Measurements from ENCODE around the gene CHKB. TPM values are rescaled to one million over a fixed set of nuclear protein-coding genes. Genes with fewer than 3 reads are reported as not detected.
"Not testable (repeated sequence)": the region's sequence is repeated elsewhere in the genome, so short reads cannot be mapped to it uniquely, and the experiment has no call there.

The CHKB gene
- total RNA-seq, 4 donors from 2014 or later: 49.1 to 96.9 (median 67.8) TPM

DNA sequence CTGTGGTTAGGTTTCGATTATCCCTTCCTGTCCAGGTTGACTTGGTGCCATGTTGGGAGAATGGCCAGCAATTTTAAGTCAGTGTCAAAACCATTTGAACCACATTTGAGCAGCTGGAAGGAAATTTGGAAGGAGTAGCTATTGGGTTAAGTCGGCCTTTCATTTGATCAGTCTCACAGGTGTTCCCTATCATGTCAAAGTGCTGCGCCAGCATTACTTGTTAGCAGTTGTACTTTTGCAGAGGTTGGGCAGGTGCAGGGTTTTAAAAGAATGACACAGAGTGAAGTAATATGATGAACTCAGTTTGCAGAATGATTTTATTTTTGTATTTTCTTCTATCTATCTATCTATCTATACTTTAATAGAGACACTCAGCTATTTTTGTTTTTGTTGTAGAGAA lies 46.4 kb downstream of the CHKB start:
- Histone ChIP-seq H3K27ac (no peak overlapping the region), H3K36me3 (no peaks in the 10 kb centered on the region), H3K9me3 (no peaks in the 10 kb centered on the region), H3K27me3 (no peaks in the 10 kb centered on the region), H3K4me3 (replicated peaks in 1 of 3) (no peak overlapping the region), H3K4me1 (peaks cover 21 to 56% of the 10 kb centered on the region in 2 donors)
- intact Hi-C loops (cut with DNase I): no loop called here
- DNase-seq: no peak
- WGBS, 2 donors: 87 to 88% methylated on average over 3 of the region's 3 CpGs
- TF ChIP-seq POLR2A (IDR thresholded peaks at IDR 0.05): no peak
- TF ChIP-seq, protein P1, sequence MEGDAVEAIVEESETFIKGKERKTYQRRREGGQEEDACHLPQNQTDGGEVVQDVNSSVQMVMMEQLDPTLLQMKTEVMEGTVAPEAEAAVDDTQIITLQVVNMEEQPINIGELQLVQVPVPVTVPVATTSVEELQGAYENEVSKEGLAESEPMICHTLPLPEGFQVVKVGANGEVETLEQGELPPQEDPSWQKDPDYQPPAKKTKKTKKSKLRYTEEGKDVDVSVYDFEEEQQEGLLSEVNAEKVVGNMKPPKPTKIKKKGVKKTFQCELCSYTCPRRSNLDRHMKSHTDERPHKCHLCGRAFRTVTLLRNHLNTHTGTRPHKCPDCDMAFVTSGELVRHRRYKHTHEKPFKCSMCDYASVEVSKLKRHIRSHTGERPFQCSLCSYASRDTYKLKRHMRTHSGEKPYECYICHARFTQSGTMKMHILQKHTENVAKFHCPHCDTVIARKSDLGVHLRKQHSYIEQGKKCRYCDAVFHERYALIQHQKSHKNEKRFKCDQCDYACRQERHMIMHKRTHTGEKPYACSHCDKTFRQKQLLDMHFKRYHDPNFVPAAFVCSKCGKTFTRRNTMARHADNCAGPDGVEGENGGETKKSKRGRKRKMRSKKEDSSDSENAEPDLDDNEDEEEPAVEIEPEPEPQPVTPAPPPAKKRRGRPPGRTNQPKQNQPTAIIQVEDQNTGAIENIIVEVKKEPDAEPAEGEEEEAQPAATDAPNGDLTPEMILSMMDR (IDR thresholded peaks at IDR 0.05): no peak

DNA sequence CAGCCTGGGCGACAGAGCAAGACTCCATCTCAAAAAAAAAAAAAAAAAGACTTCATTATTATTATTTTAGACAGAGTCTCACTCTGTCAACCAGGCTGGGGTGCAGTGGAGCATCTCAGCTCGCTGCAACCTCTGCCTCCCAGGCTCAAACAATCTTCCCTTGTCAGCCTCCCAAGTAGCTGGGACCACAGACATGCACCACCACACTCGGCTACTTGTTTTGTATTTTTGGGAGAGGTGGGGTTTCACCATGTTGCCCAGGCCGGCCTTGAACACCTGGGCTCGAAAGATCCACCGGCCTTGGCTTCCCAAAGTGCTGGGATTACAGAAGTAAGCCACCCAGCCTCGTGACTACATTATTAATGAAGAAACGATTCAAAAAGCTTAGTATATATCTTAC lies 47.5 kb downstream of the CHKB start:
- H3K27me3 ChIP-seq: no peaks in the 10 kb centered on the region
- no peak overlapping the region for H3K4me3 ChIP-seq (replicated peaks in 1 of 3)
- no peak for DNase-seq
- TF ChIP-seq, protein P1 (IDR thresholded peaks at IDR 0.05): no peak
- TF ChIP-seq POLR2A (IDR thresholded peaks at IDR 0.05): no peak
- H3K4me1 ChIP-seq: peaks cover 29 to 50% of the 10 kb centered on the region in 2 donors
- H3K27ac ChIP-seq: peak overlapping the region in 1 of 3 donors; percentile 60
- intact Hi-C loops (cut with DNase I): no loop called here
- no peaks in the 10 kb centered on the region for H3K9me3 ChIP-seq
- WGBS, 2 donors: 80% methylated on average over 8 of the region's 8 CpGs
- H3K36me3 ChIP-seq: no peaks in the 10 kb centered on the region

DNA sequence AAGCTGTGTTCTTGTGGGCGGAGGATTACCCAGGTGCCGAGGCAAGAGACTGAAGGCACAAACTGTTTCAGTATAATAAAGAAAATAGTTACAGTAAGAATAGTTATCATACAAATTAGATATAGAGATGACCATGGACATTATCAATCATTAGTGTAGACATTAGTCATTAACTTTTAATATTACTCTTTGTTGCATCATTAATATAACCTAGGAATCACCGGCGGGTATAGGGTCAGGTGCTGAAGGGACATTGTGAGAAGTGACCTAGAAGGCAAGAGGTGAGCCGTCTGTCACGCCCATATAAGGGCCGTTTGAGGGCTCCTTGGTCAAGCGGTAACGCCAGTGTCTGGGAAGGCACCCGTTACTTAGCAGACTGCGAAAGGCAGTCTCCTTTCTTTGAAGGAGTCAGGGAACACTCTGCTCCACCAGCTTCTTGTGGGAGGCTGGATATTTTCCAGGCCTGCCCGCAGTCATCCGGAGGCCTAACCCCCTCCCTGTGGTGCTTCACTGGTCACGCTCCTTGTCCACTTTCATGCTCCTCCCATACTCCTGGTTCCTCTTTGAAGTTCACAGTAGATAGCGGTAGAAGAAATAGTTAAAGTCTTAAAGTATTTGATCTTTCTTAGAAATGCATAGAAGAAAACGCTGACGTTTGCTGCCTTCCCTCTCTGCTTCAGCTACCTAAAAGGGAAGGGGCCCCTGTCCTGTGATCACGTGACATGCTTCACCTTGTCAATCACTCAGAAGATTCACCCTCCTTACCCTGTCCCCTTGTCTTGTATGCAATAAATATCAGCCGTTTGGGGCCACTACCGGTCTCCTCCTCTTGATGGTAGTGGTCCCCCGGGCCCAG lies 48.6 kb downstream of the CHKB start:
- intact Hi-C loops (cut with DNase I); H3K9me3 ChIP-seq; H3K4me3 ChIP-seq (replicated peaks in 1 of 3); H3K36me3 ChIP-seq; H3K27me3 ChIP-seq: not testable (repeated sequence)
- 34 to 43% methylated on average over 21 of the region's 21 CpGs for WGBS, 2 donors
- peak in 1 of 2 donors; percentile 66 for TF ChIP-seq POLR2A (IDR thresholded peaks at IDR 0.05)
- Histone ChIP-seq H3K4me1 (peaks cover 25 to 46% of the 10 kb centered on the region in 2 donors), H3K27ac (peak overlapping the region; percentile 1 to 99 (median 35))
- peak; percentile 82 to 87 for DNase-seq

DNA sequence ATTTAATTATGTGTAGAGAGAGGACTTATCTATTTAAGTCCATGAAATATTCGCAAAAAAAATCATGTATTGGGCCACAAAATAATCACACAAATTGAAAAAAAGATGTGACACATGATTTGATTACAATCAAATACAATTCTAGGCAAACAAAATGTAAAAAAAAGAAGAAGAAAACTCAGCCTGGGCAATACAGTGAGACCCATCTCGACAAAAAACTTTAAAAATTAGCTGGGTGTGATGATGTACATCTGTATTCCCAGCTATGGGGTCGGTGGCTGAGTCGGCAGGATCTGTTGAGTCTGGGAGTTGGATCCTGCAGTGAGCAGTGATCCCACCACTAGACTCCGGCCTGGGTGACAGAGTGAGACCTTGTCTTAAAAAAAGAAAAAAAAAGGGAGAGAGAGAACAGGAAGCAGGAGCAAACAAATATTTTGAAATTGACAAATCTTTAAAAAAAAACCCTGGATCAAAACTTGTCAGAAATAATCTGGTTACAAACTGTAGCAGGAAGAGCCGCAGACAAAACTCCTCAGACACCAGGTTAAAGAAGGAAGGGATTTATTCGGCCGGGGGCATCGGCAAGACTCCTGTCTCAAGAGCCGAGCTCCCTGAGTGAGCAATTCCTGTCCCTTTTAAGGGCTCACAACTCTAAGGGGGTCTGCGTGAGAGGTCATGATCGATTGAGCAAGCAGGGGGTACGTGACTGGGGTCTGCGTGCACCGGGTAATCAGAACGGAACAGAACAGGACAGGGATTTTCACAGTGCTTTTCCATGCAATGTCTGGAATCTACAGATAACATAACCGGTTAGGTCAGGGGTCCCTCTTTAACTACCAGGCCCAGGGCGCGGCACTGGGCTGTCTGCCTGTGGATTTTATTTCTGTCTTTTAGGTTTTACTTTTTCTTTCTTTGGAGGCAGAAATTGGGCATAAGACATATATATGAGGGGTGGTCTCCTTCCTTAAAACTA lies 49.5 kb downstream of the CHKB start:
- intact Hi-C loops (cut with DNase I): no loop called here
- Histone ChIP-seq H3K9me3 (no peaks in the 10 kb centered on the region), H3K4me3 (replicated peaks in 1 of 3) (no peak overlapping the region), H3K27ac (peak overlapping the region; percentile 35 to 99 (median 85)), H3K4me1 (peaks cover 25 to 37% of the 10 kb centered on the region in 2 donors), H3K27me3 (no peaks in the 10 kb centered on the region), H3K36me3 (no peaks in the 10 kb centered on the region)
- TF ChIP-seq, protein P1 (IDR thresholded peaks at IDR 0.05): no peak
- no peak for TF ChIP-seq POLR2A (IDR thresholded peaks at IDR 0.05)
- 71% methylated on average over 19 of the region's 19 CpGs for WGBS, 2 donors
- no peak for DNase-seq

DNA sequence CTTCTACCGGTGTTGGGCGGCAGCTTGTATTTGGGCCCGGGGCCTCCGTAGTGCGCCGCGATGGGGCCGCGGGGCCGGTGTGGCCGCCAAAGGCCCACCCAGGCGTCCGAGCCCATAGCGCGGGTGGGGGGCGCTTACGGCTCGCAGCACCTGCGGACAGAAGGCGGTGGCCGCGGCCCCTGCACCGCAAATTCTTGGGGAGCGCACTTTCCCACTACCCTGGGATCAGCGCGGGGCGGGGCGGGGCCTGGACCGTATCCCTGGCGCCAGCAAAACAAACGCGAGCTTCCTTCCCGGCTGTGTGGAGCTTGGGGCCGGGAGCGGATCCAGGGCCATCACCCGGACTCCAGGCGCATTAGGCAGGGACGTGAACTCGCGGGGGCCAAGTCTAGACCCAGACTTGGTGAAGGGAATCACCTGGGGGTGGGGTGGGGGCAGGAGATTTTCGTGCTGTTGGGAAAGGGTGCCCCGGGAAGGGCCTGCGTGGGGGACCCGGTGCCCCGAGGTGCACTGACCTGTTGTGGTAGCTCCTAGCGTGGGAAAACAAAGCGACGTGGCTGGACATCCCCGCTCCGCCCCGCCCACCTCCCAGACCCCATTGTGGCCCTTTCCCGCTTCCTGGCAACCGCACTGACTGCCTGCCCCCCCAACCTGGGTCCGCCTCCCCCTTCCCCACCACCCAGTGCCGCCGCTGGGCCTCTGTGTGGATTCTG lies 50.5 kb downstream of the CHKB start:
- Histone ChIP-seq H3K36me3 (no peaks in the 10 kb centered on the region), H3K27me3 (no peaks in the 10 kb centered on the region), H3K4me1 (peaks cover 25 to 40% of the 10 kb centered on the region in 2 donors), H3K9me3 (no peaks in the 10 kb centered on the region), H3K4me3 (replicated peaks in 1 of 3) (peak overlapping the region; percentile 33 to 81 (median 46)), H3K27ac (peak overlapping the region; percentile 81 to 99 (median 85))
- TF ChIP-seq POLR2A (IDR thresholded peaks at IDR 0.05): peak; percentile 30 to 55
- TF ChIP-seq, protein P1 (IDR thresholded peaks at IDR 0.05): no peak
- intact Hi-C loops (cut with DNase I): no loop called here
- peak; percentile 77 to 80 for DNase-seq
- WGBS, 2 donors: 6 to 37% methylated on average over 7 to 24 of the region's 56 CpGs
